Endothelial cell of umbilical vein (primary cell): ENCODE measurements around the gene MED15. TPM values are rescaled to one million over a fixed set of nuclear protein-coding genes. Genes with fewer than 3 reads are reported as not detected.

Source experiments
- BruUV-seq: library from RNA; stranded (reverse); fragments of 400-500 nt; replicated peaks from 2 replicates; lab custom pipeline; 2021; lab: Mats Ljungman, UMichigan
- CTCF ChIA-PET: fragments of 300-600, 350-600 bp; sonication (Branson Sonifier 250); formaldehyde crosslinking; loops from one replicate; lab custom pipeline; 2021; ENCODE audit warnings: antibody characterized with exemption, inconsistent platforms; lab: Charles Lee
- POLR2A ChIA-PET: fragments of 300-600, 350-600 bp; sonication (Branson Sonifier 250); formaldehyde crosslinking; loops from one replicate; lab custom pipeline; 2021; ENCODE audit warnings: antibody characterized with exemption, inconsistent platforms; lab: Charles Lee
- DNase-seq: peaks from one replicate; pipeline ENCODE4 v3.0.0-alpha.2; 2011; ENCODE audit warnings: low read depth, low spot score
- FAIRE-seq: peaks from 2 replicates; lab custom pipeline; 2011; peaks lifted over from hg19 to GRCh38; lab: Jason Lieb, UNC
- H2AFZ ChIP-seq: 2 replicates; pipeline ENCODE4 v1.6.0; 2012; ENCODE audit warnings: low read depth, low read length, control low read depth, inconsistent platforms
- H3K27ac ChIP-seq: 2 replicates; pipeline ENCODE4 v1.5.1; 2011; ENCODE audit warnings: low read depth, mild to moderate bottlenecking, control low read depth, low read length, moderate library complexity; ENCODE audit not compliant: insufficient read depth
- H3K27me3 ChIP-seq, 2 experiments: 2 replicates each; pipeline versions ENCODE4 v1.6.0 to v1.6.1; 2011; ENCODE audit warnings: low read length in 2 of 2, mixed read lengths in 1 of 2; ENCODE audit not compliant: control insufficient read depth in 2 of 2, insufficient read depth in 2 of 2
- H3K36me3 ChIP-seq, 2 experiments: 2 replicates in 1 of 2; 3 replicates in 1 of 2; pipeline ENCODE4 v1.5.1; 2011; ENCODE audit warnings: low read length in 2 of 2, mild to moderate bottlenecking in 1 of 2, moderate library complexity in 1 of 2; ENCODE audit not compliant: control insufficient read depth in 2 of 2, insufficient read depth in 2 of 2; ENCODE audit errors: extremely low read depth in 1 of 2
- H3K4me1 ChIP-seq: 3 replicates; pipeline ENCODE4 v1.5.1; 2011; ENCODE audit warnings: mild to moderate bottlenecking, low read length; ENCODE audit not compliant: control insufficient read depth, insufficient read depth; ENCODE audit errors: extremely low read depth
- H3K4me2 ChIP-seq: 2 replicates; pipeline ENCODE4 v1.6.1; 2011; ENCODE audit warnings: low read length, control low read depth, mixed read lengths; ENCODE audit not compliant: insufficient read depth
- H3K4me3 ChIP-seq, 3 experiments: fragments of 200-600 bp in 1 of 3; sonication (generic), shearing (Covaris generic) in 1 of 3; replicated peaks in 1 of 3; 2 replicates each; pipeline ENCODE4 v1.5.1; 2011 to 2016; ENCODE audit warnings: control low read depth in 3 of 3, low read length in 3 of 3, mild to moderate bottlenecking in 2 of 3, inconsistent platforms in 1 of 3, low read depth in 1 of 3, moderate library complexity in 1 of 3; ENCODE audit not compliant: insufficient read depth in 1 of 3
- H3K79me2 ChIP-seq: 2 replicates; pipeline ENCODE4 v1.6.0; 2012; ENCODE audit warnings: low read length, inconsistent platforms; ENCODE audit not compliant: control insufficient read depth, insufficient read depth
- H3K9ac ChIP-seq: replicated peaks from 2 replicates; pipeline ENCODE3; 2011; ENCODE audit warnings: low read length, control low read depth; ENCODE audit not compliant: insufficient read depth; ENCODE audit errors: extremely low read depth
- H3K9me1 ChIP-seq: replicated peaks from 3 replicates; pipeline ENCODE4 v1.6.0; 2011; ENCODE audit warnings: mild to moderate bottlenecking, low read length; ENCODE audit not compliant: control insufficient read depth, insufficient read depth; ENCODE audit errors: extremely low read depth
- H3K9me3 ChIP-seq: replicated peaks from 2 replicates; pipeline ENCODE4 v1.5.1; 2012; ENCODE audit warnings: low read length, inconsistent platforms; ENCODE audit not compliant: control insufficient read depth, insufficient read depth
- H4K20me1 ChIP-seq: replicated peaks from 2 replicates; pipeline ENCODE3; 2011; ENCODE audit warnings: mild to moderate bottlenecking, low read length; ENCODE audit not compliant: control insufficient read depth, insufficient read depth; ENCODE audit errors: extremely low read depth
- EZH2 ChIP-seq: IDR thresholded peaks from 2 replicates; pipeline ENCODE4 v1.6.1; 2012; ENCODE audit warnings: borderline replicate concordance, low read depth, mild to moderate bottlenecking, moderate library complexity, low read length, inconsistent platforms; ENCODE audit not compliant: severe bottlenecking
- FOS ChIP-seq: IDR thresholded peaks from 2 replicates; pipeline ENCODE4 v1.6.1; 2011; ENCODE audit warnings: mild to moderate bottlenecking, low read length, moderate library complexity, borderline replicate concordance; ENCODE audit not compliant: insufficient read depth
- GATA2 ChIP-seq: IDR thresholded peaks from 2 replicates; pipeline ENCODE4 v1.7.0; 2011; ENCODE audit warnings: low read depth, mild to moderate bottlenecking, moderate library complexity, mixed read lengths, low read length; ENCODE audit not compliant: insufficient read length, insufficient read depth
- JUN ChIP-seq: IDR thresholded peaks from 2 replicates; pipeline ENCODE4 v1.6.1; 2011; ENCODE audit warnings: borderline replicate concordance, low read depth; ENCODE audit not compliant: insufficient read length, insufficient read depth
- MAX ChIP-seq: IDR thresholded peaks from 2 replicates; pipeline ENCODE4 v1.6.1; 2011; ENCODE audit not compliant: insufficient read depth, insufficient read length
- MYC ChIP-seq: IDR thresholded peaks from one replicate; pipeline ENCODE4 v1.6.1; 2011; ENCODE audit warnings: mild to moderate bottlenecking, low read depth, low read length
- POLR2A ChIP-seq: IDR thresholded peaks from 2 replicates; pipeline ENCODE4 v1.6.1; 2012; ENCODE audit warnings: low read depth, mild to moderate bottlenecking, control low read depth, low read length
- POLR2AphosphoS5 ChIP-seq: IDR thresholded peaks from 2 replicates; pipeline ENCODE4 v1.6.1; 2012; ENCODE audit warnings: low read depth, mild to moderate bottlenecking, control low read depth, low read length, moderate library complexity; ENCODE audit not compliant: insufficient read depth
- dilution Hi-C: fragments of 300-500 bp; cut with MboI; formaldehyde crosslinking; loops from one replicate; pipeline ENCODE4 v1.15.0; 2019; ENCODE audit warnings: low sequenced_read_pairs; ENCODE audit not compliant: extremely low pct_ligation_motif_present
- intact Hi-C: fragments of 100-400 bp; cut with micrococcal nuclease; formaldehyde crosslinking; loops from one replicate; pipeline ENCODE4 v1.10.0; 2022
- polyA plus RNA-seq, 4 experiments: library from polyadenylated mRNA; depleted of rRNA in 3 of 4; stranded (reverse) in 3 of 4; unstranded in 1 of 4; fragments of >200 nt; gene quantifications; 2 replicates each; pipeline versions ENCODE4 v1.2.1 to v1.2.3, GENCODE V29; 2011 to 2012; ENCODE audit warnings: missing spikeins in 1 of 4
- total RNA-seq: library from RNA; stranded (reverse); gene quantifications from 2 replicates; pipeline ENCODE4 v1.2.3, GENCODE V29; 2021
- TF ChIP-seq, protein P1 (sequence below), 2 donors: IDR thresholded peaks; 1 replicate in 1 of 2; 2 replicates in 1 of 2; pipeline ENCODE4 v1.5.1; 2011; ENCODE audit warnings: low read length in 2 of 2, mild to moderate bottlenecking in 2 of 2, moderate library complexity in 2 of 2, control low read depth in 1 of 2, inconsistent platforms in 1 of 2, low read depth in 1 of 2; ENCODE audit not compliant: insufficient read depth in 1 of 2; ENCODE audit errors: extremely low read depth in 1 of 2

The MED15 gene
- total and polyA plus RNA-seq, 2 donors (not counting 3 experiments of a cell fraction or from before 2014, with no cell fraction given): 68.1 to 138 TPM

GRCh38 chr22:20550057-20550817 lies 42.8 kb downstream of the MED15 start:
- H3K79me2 ChIP-seq: peaks cover 91% of the 10 kb centered on the region
- BruUV-seq: no TSS peak
- no peaks in the 10 kb centered on the region for H3K9me3 ChIP-seq
- H3K9me1 ChIP-seq: no peaks in the 10 kb centered on the region
- POLR2A ChIA-PET: no interaction called here
- FAIRE-seq (peak; percentile 76), DNase-seq (no peak)
- H4K20me1 ChIP-seq: peaks cover 10% of the 10 kb centered on the region
- intact Hi-C loops (no loop called here), dilution Hi-C loops (no loop called here)
- no peak for TF ChIP-seq FOS
- TF ChIP-seq POLR2AphosphoS5: no peak
- TF ChIP-seq MYC: no peak
- H3K9ac ChIP-seq: no peak overlapping the region
- no peak overlapping the region for H3K4me3 ChIP-seq
- no peaks in the 10 kb centered on the region for H3K27me3 ChIP-seq
- H3K4me2 ChIP-seq: no peak overlapping the region
- peak overlapping the region; percentile 80 for H3K27ac ChIP-seq
- CTCF ChIA-PET: interaction anchor here (0.7 to 5.0 kb wide), 5 partner anchors 10 to 132 kb away, joined by 3 to 36 read pairs (median 3); no protein-coding TSS in a partner anchor
- H3K4me1 ChIP-seq: peaks cover 53% of the 10 kb centered on the region
- H3K36me3 ChIP-seq: peaks cover 11% of the 10 kb centered on the region in 2 experiments
- no peak overlapping the region for H2AFZ ChIP-seq

GRCh38 chr22:20550851-20551744 lies 43.7 kb downstream of the MED15 start:
- Histone ChIP-seq H3K4me2 (peak overlapping the region; percentile 33), H3K36me3 (peaks cover 7 to 13% of the 10 kb centered on the region in 2 experiments), H3K9ac (no peak overlapping the region), H3K9me3 (no peaks in the 10 kb centered on the region), H3K4me1 (peaks cover 53% of the 10 kb centered on the region), H3K27me3 (no peaks in the 10 kb centered on the region), H3K27ac (peak overlapping the region; percentile 80), H3K4me3 (no peak overlapping the region), H2AFZ (no peak overlapping the region), H3K9me1 (no peaks in the 10 kb centered on the region), H3K79me2 (peaks cover 91% of the 10 kb centered on the region), H4K20me1 (peaks cover 6% of the 10 kb centered on the region)
- TF ChIP-seq GATA2 (no peak), MYC (no peak), FOS (no peak), JUN (no peak), EZH2 (no peak), MAX (no peak), POLR2A (no peak), POLR2AphosphoS5 (no peak)
- TF ChIP-seq, protein P1, sequence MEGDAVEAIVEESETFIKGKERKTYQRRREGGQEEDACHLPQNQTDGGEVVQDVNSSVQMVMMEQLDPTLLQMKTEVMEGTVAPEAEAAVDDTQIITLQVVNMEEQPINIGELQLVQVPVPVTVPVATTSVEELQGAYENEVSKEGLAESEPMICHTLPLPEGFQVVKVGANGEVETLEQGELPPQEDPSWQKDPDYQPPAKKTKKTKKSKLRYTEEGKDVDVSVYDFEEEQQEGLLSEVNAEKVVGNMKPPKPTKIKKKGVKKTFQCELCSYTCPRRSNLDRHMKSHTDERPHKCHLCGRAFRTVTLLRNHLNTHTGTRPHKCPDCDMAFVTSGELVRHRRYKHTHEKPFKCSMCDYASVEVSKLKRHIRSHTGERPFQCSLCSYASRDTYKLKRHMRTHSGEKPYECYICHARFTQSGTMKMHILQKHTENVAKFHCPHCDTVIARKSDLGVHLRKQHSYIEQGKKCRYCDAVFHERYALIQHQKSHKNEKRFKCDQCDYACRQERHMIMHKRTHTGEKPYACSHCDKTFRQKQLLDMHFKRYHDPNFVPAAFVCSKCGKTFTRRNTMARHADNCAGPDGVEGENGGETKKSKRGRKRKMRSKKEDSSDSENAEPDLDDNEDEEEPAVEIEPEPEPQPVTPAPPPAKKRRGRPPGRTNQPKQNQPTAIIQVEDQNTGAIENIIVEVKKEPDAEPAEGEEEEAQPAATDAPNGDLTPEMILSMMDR (IDR thresholded peaks at IDR 0.05; ENCODE audit: extremely low read depth in 1 of 2, insufficient read depth in 1 of 2, low read depth in 1 of 2, low read length in 2 of 2): no peak
- POLR2A ChIA-PET: no interaction called here
- dilution Hi-C loops (no loop called here), intact Hi-C loops (no loop called here)
- no TSS peak for BruUV-seq
- CTCF ChIA-PET: interaction anchor here (0.8 to 5.0 kb wide), 5 partner anchors 14 to 33 kb away, joined by 3 to 36 read pairs (median 3); no protein-coding TSS in a partner anchor
- peak; percentile 68 for DNase-seq
- FAIRE-seq: peak; percentile 76
